A549 treated with AZD2906 at 1 μM for 4 hours (cell line): Measurements from ENCODE around the gene SLC15A4. TPM values are rescaled to one million over a fixed set of nuclear protein-coding genes. Genes with fewer than 3 reads are reported as not detected.

Experiments
- total RNA-seq: library from RNA; stranded (reverse); fragments of 200-300 nt; extraction: Qiagen RNA extraction; gene quantifications from 5 replicates; pipeline ENCODE4 v1.2.3, GENCODE V29; 2022

SLC15A4 gene
- total RNA-seq = 20.6 to 25.8 TPM (median 24.1 TPM) in 5 replicates

GRCh38 chr12:128823916-128824839 lies at the start of gene SLC15A4:
Gene SLC15A4, minus strand, starts transcription at chr12:128823958. Its CDS starts 15 bp downstream, at chr12:128823943.

GRCh38 chr12:128852885-128853599 lies 29.3 kb upstream of the SLC15A4 start, which contains the start of gene GLT1D1:
Gene GLT1D1, plus strand, starts transcription at chr12:128853478. Its CDS starts 104 bp downstream, at chr12:128853582.

Other genes with a start within 250 kb of the SLC15A4 start
- gene GLT1D1, start 29.5 kb upstream of the SLC15A4 start, total RNA-seq = not detected in 5 replicates